ENCODE measurements around the gene LSR. TPM values are rescaled to one million over a fixed set of nuclear protein-coding genes. Genes with fewer than 3 reads are reported as not detected.

LSR gene, protein sequence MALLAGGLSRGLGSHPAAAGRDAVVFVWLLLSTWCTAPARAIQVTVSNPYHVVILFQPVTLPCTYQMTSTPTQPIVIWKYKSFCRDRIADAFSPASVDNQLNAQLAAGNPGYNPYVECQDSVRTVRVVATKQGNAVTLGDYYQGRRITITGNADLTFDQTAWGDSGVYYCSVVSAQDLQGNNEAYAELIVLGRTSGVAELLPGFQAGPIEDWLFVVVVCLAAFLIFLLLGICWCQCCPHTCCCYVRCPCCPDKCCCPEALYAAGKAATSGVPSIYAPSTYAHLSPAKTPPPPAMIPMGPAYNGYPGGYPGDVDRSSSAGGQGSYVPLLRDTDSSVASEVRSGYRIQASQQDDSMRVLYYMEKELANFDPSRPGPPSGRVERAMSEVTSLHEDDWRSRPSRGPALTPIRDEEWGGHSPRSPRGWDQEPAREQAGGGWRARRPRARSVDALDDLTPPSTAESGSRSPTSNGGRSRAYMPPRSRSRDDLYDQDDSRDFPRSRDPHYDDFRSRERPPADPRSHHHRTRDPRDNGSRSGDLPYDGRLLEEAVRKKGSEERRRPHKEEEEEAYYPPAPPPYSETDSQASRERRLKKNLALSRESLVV
- total RNA-seq (2012; rRNA removed) (0.18 and 0.28 TPM in 2 replicates), polyA plus RNA-seq (2012; rRNA removed) (0.44 and 0.98 TPM in 2 replicates), Bru-seq, nascent RNA (percentile 17 among the genes with signal in this experiment), BruChase-seq, experiment 1, labeled RNA remaining after a 6-hour chase (percentile 20 among the genes with signal in this experiment), BruChase-seq, experiment 2, labeled RNA remaining after a 2-hour chase (percentile 19 among the genes with signal in this experiment)
- 0.94 and 1.4 TPM in 2 replicates for polyA plus RNA-seq (2012; cell fraction: cytosol; rRNA removed)
- 0.23 and 0.51 TPM in 2 replicates for polyA plus RNA-seq (2012; cell fraction: nucleus; rRNA removed; ENCODE audit: low replicate concordance)
- long read RNA-seq, partial matches to known transcripts, result 3 of 3 reads
- long read RNA-seq, other reads (novel, unspliced or antisense), result 0 of 3 reads

DNA sequence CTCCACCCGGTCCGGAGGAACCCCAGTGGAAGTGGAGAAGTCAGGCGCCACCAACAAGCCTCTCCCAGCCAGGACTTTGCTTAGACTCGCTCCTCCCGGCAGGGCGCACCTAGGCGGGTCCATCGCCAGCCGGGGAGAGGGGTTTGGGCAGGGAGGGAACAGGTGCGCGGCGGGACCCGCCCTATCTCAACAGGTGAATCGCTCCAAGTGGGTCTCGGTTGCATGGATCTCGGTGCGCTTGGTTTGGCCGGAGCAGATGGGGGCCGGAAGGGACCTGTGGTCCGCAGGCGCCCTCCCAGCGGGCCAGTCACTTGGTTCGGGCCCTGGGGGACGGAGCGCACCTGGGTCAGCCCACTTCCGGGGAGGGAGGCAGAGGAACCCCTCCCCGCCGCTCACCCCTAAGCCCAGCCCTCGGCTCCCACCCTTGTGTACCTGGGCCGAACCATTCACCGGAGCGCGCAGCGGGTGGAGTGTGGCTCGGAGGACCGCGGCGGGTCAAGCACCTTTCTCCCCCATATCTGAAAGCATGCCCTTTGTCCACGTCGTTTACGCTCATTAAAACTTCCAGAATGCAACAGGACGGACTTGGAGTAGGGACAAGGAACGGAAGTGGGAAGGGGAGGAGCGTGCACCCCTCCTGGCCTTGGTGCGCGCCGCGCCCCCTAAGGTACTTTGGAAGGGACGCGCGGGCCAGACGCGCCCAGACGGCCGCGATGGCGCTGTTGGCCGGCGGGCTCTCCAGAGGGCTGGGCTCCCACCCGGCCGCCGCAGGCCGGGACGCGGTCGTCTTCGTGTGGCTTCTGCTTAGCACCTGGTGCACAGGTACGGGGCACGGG, at the start of gene LSR:
Gene LSR, plus strand, starts transcription at position 693 of the 836 bp plus-strand sequence. Its CDS starts 21 bp downstream, at position 714.
- dilution Hi-C loops (cut with HindIII; ENCODE audit: low sequenced_read_pairs, unreplicated experiment), result no loop called here
- H3K56ac ChIP-seq (ENCODE audit: extremely low read depth, insufficient read depth, low read length), result no peak within 1 kb of the TSS
- no peak within 1 kb of the TSS for H3K23ac ChIP-seq (ENCODE audit: low read depth, low read length)
- CTCF ChIA-PET, result no interaction called here
- no peaks in the 10 kb centered on the region for H3K9me1 ChIP-seq (ENCODE audit: insufficient read depth, low read length)
- H3K27ac ChIP-seq (ENCODE audit: insufficient read depth, low read length), result no peak within 1 kb of the TSS
- no peak within 1 kb of the TSS for H3K4me3 ChIP-seq (ENCODE audit: insufficient read depth, low read depth, low read length)
- POLR2A ChIA-PET (ENCODE audit: unreplicated experiment), result no interaction called here
- no peak within 1 kb of the TSS for H4K91ac ChIP-seq (ENCODE audit: insufficient read depth, low read depth, low read length)
- H2BK15ac ChIP-seq (ENCODE audit: low read depth, low read length), result no peak within 1 kb of the TSS
- in situ Hi-C loops (cut with MboI; ENCODE audit: low sequenced_read_pairs), result no loop called here
- BruUV-seq (replicated peaks), result no TSS peak
- no peak within 1 kb of the TSS for H4K8ac ChIP-seq (ENCODE audit: low read depth in 2 of 2, low read length in 2 of 2)
- H3K14ac ChIP-seq (replicated peaks; ENCODE audit: low read depth, low read length), result no peak within 1 kb of the TSS
- H3K36me3 ChIP-seq (ENCODE audit: control insufficient read depth, insufficient read depth, low read length), result no peaks in the 10 kb centered on the region
- no peak within 1 kb of the TSS for H4K5ac ChIP-seq (ENCODE audit: low read depth, low read length)
- no peak within 1 kb of the TSS for H2BK120ac ChIP-seq (ENCODE audit: low read depth, low read length)
- 5% methylated on average over 17 of the region's 69 CpGs; no CpG with 5 or more reads in 1 of the 2 experiments for WGBS, 2 experiments (ENCODE audit: extremely low coverage in 2 of 2, insufficient read length in 1 of 2)
- H2BK20ac ChIP-seq (ENCODE audit: low read depth, low read length), result no peak within 1 kb of the TSS
- intact Hi-C loops (cut with micrococcal nuclease), result no loop called here
- ATAC-seq (ENCODE audit: low read depth) (no peak), DNase-seq (no peak)
- no peak within 1 kb of the TSS for H2AK5ac ChIP-seq (ENCODE audit: low read depth, low read length)
- no peak within 1 kb of the TSS for H3K9ac ChIP-seq (ENCODE audit: low read depth, low read length)
- H2AK9ac ChIP-seq (replicated peaks; ENCODE audit: low read depth, low read length, poor library complexity), result no peak within 1 kb of the TSS
- no peaks in the 10 kb centered on the region for H4K20me1 ChIP-seq (ENCODE audit: insufficient read depth, low read length)
- peaks cover 37% of the 10 kb centered on the region for H3K27me3 ChIP-seq (ENCODE audit: control insufficient read depth, insufficient read depth, low read length)
- TF ChIP-seq, protein P1, sequence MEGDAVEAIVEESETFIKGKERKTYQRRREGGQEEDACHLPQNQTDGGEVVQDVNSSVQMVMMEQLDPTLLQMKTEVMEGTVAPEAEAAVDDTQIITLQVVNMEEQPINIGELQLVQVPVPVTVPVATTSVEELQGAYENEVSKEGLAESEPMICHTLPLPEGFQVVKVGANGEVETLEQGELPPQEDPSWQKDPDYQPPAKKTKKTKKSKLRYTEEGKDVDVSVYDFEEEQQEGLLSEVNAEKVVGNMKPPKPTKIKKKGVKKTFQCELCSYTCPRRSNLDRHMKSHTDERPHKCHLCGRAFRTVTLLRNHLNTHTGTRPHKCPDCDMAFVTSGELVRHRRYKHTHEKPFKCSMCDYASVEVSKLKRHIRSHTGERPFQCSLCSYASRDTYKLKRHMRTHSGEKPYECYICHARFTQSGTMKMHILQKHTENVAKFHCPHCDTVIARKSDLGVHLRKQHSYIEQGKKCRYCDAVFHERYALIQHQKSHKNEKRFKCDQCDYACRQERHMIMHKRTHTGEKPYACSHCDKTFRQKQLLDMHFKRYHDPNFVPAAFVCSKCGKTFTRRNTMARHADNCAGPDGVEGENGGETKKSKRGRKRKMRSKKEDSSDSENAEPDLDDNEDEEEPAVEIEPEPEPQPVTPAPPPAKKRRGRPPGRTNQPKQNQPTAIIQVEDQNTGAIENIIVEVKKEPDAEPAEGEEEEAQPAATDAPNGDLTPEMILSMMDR (conservative IDR thresholded peaks at IDR 0.05; ENCODE audit: low read depth, low read length), result no peak
- H3K4me2 ChIP-seq (ENCODE audit: low read depth, low read length), result no peak within 1 kb of the TSS
- H3K79me1 ChIP-seq (ENCODE audit: low read depth in 1 of 2, low read length in 2 of 2), result no peaks in the 10 kb centered on the region
- no peak within 1 kb of the TSS for H2AFZ ChIP-seq (replicated peaks; ENCODE audit: low read length, poor library complexity)
- H3K4me1 ChIP-seq (ENCODE audit: control insufficient read depth, insufficient read depth, low read length), result no peaks in the 10 kb centered on the region
- H2BK5ac ChIP-seq (ENCODE audit: low read depth, low read length, poor library complexity, severe bottlenecking), result no peak within 1 kb of the TSS
- H3K9me3 ChIP-seq (ENCODE audit: control insufficient read depth, insufficient read depth, low read length), result no peaks in the 10 kb centered on the region
- H3K4ac ChIP-seq (ENCODE audit: low read depth, low read length), result no peak within 1 kb of the TSS
- H3K18ac ChIP-seq (ENCODE audit: low read depth, low read length), result no peak within 1 kb of the TSS

All from IMR-90 (cell line).